Measurements from ENCODE around the gene VAT1L. TPM values are rescaled to one million over a fixed set of nuclear protein-coding genes. Genes with fewer than 3 reads are reported as not detected.

The VAT1L gene
- total RNA-seq, 1 experiment from 2014 or later, result 0.10 TPM

DNA sequence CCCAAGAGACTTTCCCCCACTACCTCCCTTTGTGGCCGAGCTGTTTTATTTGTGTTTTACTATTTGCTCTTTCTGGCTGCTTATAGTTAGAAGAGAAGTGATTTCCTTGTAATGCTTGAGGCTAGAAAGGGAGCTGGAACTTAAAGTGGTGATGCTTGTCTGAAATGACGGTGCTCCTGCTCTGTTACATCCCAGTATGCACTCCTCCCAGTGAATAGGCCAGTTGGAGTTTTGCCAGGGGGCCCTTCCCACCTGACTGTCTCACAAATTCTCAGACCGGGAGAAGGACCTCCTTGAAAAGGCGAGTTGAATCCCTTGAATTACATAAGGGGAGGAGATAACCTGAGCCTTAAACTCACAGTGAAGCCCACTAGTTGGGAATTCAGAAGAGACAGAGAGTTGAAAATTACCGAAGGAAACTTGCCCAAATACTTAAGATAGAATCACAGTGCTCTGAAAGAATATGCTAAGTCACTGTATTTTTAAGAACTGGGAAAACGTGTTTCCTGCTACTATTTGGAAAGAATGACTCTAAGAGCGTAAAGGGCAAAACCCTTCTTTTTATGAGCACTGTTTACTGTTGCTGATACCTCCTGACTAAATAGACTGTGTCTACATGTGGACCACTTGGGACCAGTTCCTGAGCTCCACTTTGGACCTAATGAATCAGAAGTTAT is 149.2 kb downstream of the VAT1L start:
- Histone ChIP-seq H3K4me1 (ENCODE audit: control insufficient read depth in 1 of 2, insufficient read depth in 2 of 2, low read length in 2 of 2) (no peaks in the 10 kb centered on the region), H3K9me2 (ENCODE audit: insufficient read depth) (no peaks in the 10 kb centered on the region), H3K9me3 (ENCODE audit: control insufficient read depth in 1 of 2, insufficient read depth in 1 of 2, low read depth in 1 of 2, low read length in 2 of 2) (no peaks in the 10 kb centered on the region), H4K20me1 (ENCODE audit: insufficient read depth) (no peaks in the 10 kb centered on the region), H3K4me3 (replicated peaks in 1 of 2; ENCODE audit: low read depth in 1 of 2, low read length in 2 of 2) (no peak overlapping the region), H2AFZ (ENCODE audit: low read depth, low read length, poor library complexity, severe bottlenecking) (no peak overlapping the region), H3K79me2 (ENCODE audit: insufficient read depth, low read length) (no peaks in the 10 kb centered on the region), H3K27me3 (ENCODE audit: insufficient read depth, low read length) (peaks cover 7% of the 10 kb centered on the region), H3K4me2 (ENCODE audit: low read length) (no peak overlapping the region), H3K27ac (ENCODE audit: low read depth, low read length) (no peak overlapping the region), H3K36me3 (ENCODE audit: control insufficient read depth in 1 of 2, insufficient read depth in 2 of 2, low read length in 2 of 2) (no peaks in the 10 kb centered on the region), H3K9ac (ENCODE audit: low read length) (no peak overlapping the region)
- intact Hi-C loops (cut with micrococcal nuclease), result no loop called here
- ATAC-seq (no peak), DNase-seq (ENCODE audit: low read depth, low spot score) (no peak)
- BruUV-seq (replicated peaks), result no TSS peak
- TF ChIP-seq, protein P1, sequence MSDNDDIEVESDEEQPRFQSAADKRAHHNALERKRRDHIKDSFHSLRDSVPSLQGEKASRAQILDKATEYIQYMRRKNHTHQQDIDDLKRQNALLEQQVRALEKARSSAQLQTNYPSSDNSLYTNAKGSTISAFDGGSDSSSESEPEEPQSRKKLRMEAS (IDR thresholded peaks at IDR 0.05), result no peak
- TF ChIP-seq SP1 (IDR thresholded peaks at IDR 0.05; ENCODE audit: low read depth), result no peak
- TF ChIP-seq, protein P2, sequence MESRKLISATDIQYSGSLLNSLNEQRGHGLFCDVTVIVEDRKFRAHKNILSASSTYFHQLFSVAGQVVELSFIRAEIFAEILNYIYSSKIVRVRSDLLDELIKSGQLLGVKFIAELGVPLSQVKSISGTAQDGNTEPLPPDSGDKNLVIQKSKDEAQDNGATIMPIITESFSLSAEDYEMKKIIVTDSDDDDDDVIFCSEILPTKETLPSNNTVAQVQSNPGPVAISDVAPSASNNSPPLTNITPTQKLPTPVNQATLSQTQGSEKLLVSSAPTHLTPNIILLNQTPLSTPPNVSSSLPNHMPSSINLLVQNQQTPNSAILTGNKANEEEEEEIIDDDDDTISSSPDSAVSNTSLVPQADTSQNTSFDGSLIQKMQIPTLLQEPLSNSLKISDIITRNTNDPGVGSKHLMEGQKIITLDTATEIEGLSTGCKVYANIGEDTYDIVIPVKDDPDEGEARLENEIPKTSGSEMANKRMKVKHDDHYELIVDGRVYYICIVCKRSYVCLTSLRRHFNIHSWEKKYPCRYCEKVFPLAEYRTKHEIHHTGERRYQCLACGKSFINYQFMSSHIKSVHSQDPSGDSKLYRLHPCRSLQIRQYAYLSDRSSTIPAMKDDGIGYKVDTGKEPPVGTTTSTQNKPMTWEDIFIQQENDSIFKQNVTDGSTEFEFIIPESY (IDR thresholded peaks at IDR 0.05; ENCODE audit: extremely low read depth, insufficient replicate concordance, low read length), result no peak
- no peak for TF ChIP-seq CBX3 (IDR thresholded peaks at IDR 0.05; ENCODE audit: low read depth)
- no peak for TF ChIP-seq POLR2A (IDR thresholded peaks at IDR 0.05; ENCODE audit: borderline replicate concordance, extremely low read depth, insufficient read depth, insufficient read length)
- no peak for TF ChIP-seq ELF1 (IDR thresholded peaks at IDR 0.05; ENCODE audit: borderline replicate concordance, low read depth)
- TF ChIP-seq SRF (IDR thresholded peaks at IDR 0.05; ENCODE audit: low read depth), result no peak
- TF ChIP-seq, protein P3, sequence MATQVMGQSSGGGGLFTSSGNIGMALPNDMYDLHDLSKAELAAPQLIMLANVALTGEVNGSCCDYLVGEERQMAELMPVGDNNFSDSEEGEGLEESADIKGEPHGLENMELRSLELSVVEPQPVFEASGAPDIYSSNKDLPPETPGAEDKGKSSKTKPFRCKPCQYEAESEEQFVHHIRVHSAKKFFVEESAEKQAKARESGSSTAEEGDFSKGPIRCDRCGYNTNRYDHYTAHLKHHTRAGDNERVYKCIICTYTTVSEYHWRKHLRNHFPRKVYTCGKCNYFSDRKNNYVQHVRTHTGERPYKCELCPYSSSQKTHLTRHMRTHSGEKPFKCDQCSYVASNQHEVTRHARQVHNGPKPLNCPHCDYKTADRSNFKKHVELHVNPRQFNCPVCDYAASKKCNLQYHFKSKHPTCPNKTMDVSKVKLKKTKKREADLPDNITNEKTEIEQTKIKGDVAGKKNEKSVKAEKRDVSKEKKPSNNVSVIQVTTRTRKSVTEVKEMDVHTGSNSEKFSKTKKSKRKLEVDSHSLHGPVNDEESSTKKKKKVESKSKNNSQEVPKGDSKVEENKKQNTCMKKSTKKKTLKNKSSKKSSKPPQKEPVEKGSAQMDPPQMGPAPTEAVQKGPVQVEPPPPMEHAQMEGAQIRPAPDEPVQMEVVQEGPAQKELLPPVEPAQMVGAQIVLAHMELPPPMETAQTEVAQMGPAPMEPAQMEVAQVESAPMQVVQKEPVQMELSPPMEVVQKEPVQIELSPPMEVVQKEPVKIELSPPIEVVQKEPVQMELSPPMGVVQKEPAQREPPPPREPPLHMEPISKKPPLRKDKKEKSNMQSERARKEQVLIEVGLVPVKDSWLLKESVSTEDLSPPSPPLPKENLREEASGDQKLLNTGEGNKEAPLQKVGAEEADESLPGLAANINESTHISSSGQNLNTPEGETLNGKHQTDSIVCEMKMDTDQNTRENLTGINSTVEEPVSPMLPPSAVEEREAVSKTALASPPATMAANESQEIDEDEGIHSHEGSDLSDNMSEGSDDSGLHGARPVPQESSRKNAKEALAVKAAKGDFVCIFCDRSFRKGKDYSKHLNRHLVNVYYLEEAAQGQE (IDR thresholded peaks at IDR 0.05; ENCODE audit: low read depth), result no peak
- TF ChIP-seq JUND (IDR thresholded peaks at IDR 0.05), result no peak
- no peak for TF ChIP-seq SIN3A (IDR thresholded peaks at IDR 0.05; ENCODE audit: low read depth)
- TF ChIP-seq YY1 (IDR thresholded peaks at IDR 0.05; ENCODE audit: extremely low read depth, insufficient replicate concordance, low read depth, low read length), result no peak
- no peak for TF ChIP-seq ZFX (IDR thresholded peaks at IDR 0.05)
- TF ChIP-seq FOSL1 (IDR thresholded peaks at IDR 0.05; ENCODE audit: low read depth), result no peak
- no peak for TF ChIP-seq CEBPB (IDR thresholded peaks at IDR 0.05; ENCODE audit: low read depth)
- TF ChIP-seq TCF7L2 (IDR thresholded peaks at IDR 0.05; ENCODE audit: borderline replicate concordance, extremely low read depth, insufficient read depth, insufficient read length), result no peak
- no peak for TF ChIP-seq EZH2phosphoT487 (IDR thresholded peaks at IDR 0.05; ENCODE audit: borderline replicate concordance)
- ChIA-PET POLR2A (no interaction called here), RAD21 (ENCODE audit: low non-redundant PET in 1 of 2, low total read pairs in 2 of 2, uncharacterized antibody in 2 of 2, unreplicated experiment in 2 of 2) (no interaction called here), CTCF (no interaction called here)
